GM19395 (cell line): ENCODE data around the gene ARFIP1.
"Not testable (repeated sequence)": the region's sequence is repeated elsewhere in the genome, so short reads cannot be mapped to it uniquely, and the experiment has no call there.

Experiments used
- ATAC-seq: cut with Tn5 transposase; IDR thresholded peaks from one replicate; pipeline ENCODE4 v1.9.1; 2021; ENCODE audit warnings: mild to moderate bottlenecking, moderate library complexity; ENCODE audit not compliant: unreplicated experiment

The ARFIP1 gene

DNA sequence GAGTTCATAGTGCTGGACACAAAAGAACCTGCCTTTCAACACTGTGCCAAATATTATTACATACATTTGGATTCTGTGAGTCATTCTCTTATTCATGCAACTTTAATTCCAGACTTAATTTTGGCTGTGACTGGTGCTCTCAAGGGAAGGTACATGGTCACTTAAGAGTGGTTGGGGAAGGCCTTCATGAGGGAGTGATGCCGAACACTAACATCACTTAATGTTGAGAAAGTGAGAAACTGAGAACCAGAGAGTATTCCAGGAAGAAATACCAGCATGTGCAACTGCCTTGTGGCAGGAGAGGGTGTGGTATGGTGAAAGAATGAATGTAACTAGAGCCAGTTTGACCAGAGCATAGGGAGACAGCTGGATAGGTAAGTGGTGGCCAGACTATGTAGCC is 114.9 kb downstream of the ARFIP1 start:
- no peak for ATAC-seq

DNA sequence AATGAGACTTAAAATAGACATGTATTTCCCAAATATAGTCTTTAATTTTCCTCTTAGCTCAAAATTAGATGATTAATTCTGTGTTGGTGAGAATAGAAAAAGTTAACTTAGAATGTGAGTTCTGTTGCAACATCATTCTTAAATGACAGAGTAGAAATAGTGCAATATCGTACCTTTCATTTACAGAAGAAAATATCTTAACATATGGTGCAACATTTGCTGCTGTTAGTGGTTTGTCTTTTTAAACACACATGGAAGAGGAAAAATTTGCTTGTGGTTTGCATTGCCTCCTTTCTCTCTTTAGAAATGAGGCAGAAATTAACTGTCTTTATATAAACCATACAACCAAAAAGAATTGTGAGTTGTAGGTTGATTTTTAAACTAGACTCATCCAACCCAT is 117.1 kb downstream of the ARFIP1 start:
- no peak for ATAC-seq

DNA sequence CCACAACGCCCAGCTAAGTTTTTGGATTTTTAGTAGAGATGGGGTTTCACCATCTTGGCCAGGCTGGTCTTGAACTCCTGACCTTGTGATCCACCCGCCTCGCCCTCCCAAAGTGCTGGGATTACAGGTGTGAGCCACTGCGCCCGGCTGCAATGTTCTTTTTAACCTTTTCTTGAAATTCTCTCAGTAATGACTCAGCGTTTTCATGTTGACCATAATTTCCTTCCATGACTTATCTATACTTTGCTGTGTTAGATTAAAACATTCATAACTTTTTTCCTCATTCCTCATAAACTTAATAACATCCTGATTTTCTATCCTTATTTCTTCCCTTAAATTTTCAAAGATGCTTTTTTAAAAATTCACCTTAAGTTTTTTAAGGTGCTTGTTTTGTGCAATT is 118.4 kb downstream of the ARFIP1 start:
- not testable (repeated sequence) for ATAC-seq

DNA sequence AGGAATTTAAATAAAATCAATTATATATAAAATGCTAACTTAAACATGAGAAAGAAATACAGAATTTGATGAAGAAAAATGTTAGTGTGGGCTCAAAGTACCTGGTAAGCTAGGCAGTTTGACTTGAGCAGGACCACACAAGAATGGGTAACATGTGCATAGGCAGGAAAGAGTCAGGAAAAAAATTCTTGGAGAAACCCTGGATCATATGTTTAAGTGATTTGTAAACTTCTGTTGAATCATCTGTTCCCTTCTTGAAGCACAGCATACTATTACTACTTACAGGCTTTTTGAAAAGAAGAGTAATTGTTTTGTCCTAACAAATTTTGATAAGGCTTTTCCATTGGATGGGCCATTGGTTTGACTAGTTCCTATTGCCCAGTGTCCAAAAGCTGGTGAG is 118.9 kb downstream of the ARFIP1 start:
- no peak for ATAC-seq

DNA sequence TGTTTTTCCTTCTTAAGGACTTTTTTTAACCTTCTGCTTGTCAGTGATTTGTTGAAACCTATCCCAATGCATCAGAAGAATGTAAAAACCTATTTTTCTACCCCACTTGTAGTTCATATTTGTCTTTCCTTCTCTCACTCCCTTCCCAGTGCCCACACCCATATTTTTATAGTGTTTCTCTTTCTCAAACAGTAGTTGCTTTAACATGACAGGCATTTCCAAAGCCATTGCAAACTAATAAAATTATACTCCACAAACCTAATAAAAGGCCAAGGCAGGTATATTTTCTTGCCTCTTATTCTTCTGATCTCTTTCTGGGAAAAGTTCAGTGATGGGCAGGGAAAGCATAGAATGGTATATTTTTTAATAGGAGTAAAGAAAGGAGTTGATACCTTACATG is 120.6 kb downstream of the ARFIP1 start:
- no peak for ATAC-seq

DNA sequence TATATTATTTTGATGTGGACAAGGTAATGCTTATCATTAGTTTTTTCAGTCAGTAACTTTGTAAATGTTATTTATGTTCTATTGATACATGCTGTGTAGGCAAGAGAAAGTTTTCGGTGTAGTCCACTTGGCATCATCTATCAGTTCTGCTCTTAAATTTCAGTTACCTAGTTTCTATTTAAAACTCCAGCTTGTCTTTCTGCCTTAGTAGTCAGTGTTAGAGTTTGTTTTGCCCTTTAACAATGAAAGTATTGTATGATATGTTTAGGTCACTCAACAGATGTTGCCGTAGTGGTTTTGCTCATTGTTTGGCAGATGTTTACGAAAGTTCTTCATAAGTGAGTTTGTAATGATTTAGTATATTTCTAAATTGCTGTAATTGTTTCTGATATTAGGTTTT is 121.5 kb downstream of the ARFIP1 start:
- ATAC-seq, result no peak

DNA sequence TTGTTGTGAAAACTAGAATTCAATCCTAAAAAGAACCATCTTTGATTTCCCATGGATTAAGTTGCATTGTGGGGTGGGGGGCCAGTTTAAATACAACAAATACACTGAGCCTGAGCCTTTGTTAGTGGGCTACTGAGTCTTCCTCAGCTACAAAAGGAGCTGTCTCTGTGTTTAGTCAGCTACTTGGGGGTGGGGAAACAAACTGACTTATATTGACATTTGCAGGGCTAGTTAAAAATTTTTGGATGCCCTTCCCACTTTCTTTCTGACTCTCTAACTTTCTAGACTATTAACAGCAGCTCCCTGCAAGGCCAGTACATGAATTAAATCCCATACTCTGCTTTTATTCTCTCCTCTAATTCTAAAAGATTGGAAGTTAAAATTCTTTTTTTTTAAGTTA is 123.9 kb downstream of the ARFIP1 start:
- no peak for ATAC-seq

DNA sequence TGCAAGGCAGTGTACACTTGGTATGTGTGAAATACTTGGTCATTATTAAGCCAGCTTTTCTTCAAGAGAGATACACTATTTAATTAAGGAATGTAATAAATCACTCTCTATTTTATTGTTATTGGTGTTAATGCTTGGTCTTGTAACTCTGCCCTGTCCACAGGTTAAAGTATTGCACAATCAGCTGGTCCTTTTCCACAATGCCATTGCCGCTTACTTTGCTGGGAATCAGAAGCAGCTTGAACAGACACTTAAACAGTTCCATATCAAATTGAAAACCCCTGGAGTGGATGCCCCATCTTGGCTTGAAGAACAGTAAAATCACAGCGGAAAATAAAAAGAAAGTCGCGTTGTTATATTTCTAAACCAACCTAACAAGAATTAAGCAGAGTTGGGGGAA is 130.1 kb downstream of the ARFIP1 start:
- no peak for ATAC-seq

DNA sequence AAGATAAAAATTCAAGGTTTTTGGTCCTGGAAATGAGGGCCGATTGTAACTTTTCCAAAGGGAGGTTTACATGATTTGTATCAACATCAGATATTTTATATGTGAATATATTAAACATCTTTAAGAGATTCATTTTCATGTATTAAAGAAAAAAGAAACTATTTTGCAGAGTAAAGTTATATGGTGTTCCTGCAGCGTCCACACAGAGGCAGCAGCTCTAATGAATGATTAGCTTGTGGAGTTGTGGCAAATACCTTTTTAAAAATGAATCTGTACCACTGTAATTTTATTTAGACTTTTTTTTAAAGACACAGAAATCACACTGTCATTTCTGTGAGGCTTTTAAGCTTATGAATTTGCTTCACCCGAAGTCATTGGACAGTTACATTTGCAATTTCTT is 130.8 kb downstream of the ARFIP1 start:
- no peak for ATAC-seq

DNA sequence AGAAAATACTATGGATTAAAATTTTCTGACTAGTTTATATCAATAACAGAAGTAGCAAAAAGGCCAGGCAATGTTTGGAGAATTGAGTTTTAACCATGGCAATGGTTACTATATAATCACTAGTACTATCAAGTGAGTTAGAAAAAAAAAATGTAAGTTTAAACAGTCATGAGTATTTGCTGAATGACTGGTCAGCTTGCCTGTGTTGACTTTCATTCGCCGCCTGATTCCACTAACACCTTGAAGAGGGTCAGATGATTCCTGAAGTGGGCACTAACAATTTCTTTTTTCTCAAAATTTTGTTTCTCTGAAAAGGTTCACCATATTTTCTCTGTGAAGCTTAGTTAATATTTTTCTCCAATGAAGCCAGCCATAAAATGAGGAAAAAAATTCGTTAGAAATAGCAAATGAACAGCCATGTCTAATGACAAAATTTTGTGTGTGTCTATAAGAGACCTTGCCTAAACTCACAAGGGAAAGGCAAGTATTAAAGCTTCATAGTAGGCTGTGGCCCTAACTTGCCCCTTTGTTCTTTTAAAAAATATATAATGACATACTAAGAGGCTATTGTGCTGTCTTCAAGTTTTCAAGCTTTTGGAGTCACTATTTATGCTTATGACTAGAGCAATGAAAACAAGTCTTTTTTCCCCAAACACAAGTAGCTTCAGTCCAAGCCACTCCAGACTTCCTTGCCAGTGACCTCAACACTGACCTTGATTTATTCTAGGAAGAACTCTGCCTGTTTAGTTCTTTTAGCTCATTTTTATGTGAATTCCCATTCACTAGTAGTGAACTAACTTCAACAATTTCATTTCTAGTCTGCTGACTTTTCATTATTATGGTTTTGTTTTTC is 138.0 kb downstream of the ARFIP1 start:
- no peak for ATAC-seq

DNA sequence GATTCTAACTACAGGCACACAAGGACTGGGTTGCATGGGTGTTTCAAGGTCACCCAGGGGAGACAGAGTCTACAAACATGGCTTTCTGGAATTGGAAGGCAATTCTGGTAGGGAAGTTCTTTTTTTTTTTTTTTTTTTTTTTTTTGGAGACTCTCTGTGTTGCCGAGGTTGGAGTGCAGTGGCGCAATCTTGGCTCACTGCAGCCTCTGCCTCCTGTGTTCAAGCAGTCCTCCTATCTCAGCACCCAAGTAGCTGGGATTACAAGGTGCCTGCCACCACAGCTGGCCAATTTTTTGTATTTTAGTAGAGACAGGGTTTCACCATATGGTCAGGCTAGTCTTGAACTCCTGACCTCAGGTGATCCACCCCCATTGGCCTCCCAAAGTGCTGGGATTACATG is 140.1 kb downstream of the ARFIP1 start:
- ATAC-seq, result no peak

DNA sequence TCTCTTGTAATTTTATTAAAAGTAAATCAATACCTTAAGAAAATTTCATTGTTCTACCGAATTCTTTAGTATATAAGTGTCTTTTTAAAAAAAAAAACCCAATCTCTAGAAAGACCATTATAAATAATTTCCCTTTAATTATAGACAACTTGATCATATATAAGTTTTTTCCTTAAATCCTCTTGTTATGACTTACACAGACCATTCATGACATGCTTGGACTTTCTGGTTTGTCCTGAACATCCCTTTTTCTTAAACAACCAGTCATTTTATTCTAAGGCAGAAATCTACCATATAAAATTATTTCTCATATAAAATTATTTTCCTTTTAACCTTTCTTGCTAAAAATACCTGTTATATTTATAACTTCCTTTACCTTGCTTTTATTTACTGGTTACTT is 141.0 kb downstream of the ARFIP1 start:
- ATAC-seq, result no peak

DNA sequence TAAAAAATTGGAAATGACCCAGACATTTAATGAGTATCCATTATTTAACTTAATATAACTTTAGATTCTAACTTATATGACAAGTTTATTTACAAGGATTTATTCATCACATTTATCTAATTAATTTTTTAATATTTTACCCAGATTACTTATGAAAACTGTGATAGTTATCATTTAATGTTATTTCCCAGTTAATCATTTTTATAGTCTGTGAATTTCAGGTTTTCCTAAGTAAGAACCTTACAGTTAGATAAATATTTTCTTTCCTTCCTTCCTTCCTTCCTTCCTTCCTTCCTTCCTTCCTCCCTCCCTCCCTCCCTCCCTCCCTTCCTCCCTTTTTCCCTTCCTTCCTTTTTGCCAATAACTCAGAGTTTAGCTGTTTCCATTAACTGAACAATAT is 141.5 kb downstream of the ARFIP1 start:
- no peak for ATAC-seq

DNA sequence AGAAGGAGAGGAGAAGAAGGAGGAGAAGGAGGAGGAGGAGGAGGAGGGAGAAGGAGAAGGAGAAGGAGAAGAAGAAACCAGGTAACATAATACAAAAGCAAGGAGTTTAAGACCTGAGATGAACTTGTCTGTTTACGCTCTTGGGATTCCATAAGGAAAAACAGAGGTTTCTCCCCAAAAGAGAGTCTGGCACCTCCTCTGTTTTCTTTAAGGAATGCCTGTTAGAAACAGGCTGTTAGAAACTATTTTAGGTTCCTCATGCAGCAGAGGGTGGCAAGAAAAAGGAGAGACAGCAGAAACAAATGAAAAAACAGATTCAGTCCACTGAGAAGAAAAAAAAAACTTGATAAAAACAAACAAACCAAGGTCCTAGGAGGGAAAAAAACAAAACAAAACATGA is 146.1 kb downstream of the ARFIP1 start:
- no peak for ATAC-seq

DNA sequence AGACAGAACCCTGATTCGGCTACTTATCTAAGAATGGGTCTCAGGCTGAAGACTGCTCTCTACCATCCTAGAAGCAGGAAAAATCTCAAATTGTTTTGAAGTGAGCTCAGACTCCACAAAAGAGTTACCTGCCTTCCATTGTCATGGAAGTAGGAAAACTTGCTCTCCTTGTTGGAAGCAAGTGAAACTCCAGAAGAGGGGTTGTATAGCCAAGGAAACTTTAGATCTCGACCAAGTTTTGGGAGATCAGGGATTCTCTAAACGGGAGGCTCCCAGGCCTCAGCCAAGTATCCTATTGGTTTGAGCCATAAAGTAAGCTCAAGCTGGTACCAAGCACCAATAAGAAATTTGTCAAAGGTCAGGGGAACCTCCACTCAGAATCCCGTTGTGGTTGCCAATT is 147.2 kb downstream of the ARFIP1 start:
- no peak for ATAC-seq

DNA sequence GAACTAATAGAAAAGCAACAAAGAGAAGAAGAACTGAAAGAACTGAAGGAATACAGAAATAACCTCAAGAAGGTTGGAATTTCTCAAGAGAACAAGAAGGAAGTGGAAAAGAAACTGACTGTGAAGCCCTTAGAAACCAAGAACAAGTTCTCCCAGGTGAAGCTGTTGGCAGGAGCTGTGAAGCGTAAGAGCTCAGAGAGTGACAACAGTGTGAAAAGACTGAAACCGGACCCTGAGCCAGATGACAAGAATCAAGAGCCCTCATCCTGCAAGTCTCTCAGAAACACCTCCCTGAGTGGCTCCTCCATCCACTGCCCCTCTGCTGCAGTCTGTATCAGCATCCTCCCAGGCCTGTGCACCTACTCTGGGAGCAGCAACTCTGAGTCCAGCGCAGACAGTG is 148.0 kb downstream of the ARFIP1 start:
- ATAC-seq, result peak; percentile 76

DNA sequence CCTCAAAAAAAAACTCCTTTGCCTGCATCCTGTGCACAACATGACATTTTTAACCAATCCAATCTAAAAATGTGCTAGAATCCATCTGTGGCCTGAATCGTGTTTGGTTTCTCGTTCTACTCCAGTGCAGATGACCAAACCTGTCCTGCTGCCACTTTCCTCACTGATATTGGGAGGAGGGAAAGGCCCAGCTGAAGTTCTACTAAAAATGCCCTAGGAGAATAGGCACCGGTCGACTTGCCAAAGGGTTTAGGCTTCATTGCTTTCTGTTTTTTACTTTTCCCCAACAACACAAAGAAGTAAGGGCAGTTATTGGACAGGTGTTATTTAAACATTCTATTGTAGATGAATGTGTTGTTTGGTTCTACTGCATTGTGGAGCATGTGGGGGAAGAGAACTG is 148.5 kb downstream of the ARFIP1 start:
- no peak for ATAC-seq

DNA sequence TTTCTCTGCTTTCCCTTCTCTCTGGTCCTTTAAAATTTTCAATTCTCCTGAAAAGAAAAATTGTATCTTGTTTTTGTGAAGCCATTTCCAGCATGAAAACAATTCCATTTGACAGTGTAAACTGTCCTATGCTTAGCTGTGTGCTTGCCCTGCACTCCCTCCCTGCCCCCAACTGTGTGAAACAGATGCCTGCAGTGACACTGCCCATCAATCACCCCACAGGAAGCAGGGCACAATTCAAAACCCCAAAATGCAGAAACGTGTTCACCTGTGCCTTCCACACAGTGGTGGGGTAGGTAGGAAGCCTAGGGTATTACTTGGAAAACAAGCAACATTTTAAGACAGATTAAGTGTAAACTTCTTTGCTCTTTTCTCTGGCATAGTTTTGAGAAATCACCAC is 150.1 kb downstream of the ARFIP1 start:
- no peak for ATAC-seq

DNA sequence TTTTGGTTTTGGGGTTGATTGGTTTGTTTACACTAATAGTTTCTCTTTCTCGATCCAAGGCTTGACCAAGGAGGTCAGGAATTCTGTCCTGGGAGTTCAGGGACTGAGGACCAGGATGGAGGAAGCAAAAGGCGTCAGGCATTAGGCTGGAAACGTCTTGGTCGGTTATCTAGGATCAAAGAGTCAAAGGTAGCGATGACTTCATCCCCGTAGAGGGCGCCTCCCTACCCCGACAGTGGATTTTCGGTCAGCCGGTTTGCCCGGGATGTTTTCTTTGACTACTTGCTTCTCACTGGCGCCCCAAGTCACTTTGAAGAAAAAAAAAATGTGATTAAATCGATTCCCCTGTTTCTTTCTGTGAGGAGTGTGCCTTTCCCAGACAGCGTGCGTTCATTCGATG is 155.4 kb downstream of the ARFIP1 start:
- no peak for ATAC-seq

DNA sequence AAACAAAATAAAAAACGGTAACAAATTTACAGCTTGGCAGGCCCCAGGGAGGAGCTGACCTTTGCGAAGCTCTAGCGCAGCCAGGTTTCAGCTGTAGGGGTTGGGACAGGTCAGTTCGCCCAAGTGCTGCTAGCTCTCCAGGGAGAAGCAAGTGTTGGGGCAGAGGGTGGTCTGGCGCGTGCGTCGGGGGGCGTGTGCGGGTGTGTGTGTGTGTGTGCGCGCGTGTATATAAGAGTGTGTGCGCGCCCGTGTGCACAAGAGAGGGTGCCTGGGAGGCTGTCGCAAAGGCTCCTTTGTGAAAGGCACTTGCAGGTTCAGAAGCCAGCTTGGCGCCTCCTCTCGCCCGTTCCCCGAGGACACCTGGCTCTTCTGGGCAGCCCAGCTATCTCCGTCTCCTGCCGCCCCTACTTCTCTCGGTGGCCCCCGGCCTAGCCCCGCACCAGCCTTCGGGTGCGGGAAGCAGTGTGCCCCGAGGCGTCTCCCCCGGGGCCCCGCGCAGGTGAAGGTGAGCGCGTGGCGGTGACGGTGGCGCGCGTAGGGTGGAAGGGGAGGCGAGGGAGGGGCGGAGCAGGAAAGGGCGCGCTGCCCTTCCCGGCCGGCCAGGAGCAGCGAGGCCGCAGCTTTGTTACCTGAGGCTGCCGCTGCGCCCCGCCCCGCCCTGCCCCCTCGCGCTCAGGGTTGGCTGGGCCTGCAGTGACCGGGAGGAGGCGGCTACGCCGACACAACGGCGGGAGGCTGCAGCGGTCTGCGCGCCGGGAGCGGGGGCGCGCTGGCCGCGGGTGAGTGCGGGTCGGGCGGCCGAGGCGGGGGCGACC is 156.1 kb downstream of the ARFIP1 start, which contains the start of gene FHDC1:
FHDC1 (plus strand) TSS at position 693 of the 815 bp plus-strand sequence. CDS start 6,735 bp downstream, outside the sequence.
- no peak for ATAC-seq

DNA sequence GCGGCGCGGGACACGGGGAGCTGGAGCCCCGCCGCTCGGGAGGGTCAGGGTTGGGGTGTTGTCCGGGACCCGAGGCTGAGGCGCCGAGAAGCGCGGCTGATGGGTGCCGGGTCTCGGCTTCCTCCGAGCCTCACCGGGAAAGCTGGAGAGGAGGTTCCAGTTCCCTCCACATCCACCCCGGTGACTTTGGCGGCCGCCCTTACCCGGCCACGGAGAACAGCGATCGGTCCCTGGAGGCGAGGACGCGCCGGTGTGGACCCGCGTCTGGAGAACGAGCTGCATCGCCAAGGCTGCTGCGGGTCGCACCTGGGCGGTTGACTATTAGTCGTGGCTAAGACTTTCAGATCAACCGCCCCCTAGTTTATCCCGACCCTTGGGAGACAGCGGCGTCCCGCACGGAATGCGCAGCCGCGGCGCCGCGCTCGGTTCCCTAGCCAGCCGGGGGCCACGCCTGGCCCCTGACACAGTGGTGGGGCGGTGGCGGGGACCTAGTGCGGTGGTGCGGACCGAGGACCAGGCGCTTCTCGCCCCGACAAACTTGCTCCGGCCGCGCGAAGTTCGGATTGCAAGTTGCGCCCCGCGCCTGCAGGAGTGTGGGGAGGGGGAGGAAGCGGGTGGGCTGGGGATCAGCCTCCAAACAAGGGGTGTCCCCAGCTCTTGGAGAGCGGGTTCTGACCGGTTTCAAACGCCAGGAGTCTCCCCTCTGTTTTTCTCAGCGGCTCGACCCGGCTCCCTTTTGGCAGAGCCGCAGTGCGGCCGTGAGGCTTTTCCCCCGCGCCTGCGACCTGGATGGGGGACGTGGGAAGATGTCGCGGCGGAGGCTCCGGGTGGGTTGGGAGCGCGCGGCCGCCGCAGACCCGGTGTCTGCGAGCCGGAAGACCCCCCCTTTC is 156.9 kb downstream of the ARFIP1 start:
- ATAC-seq, result no peak
